Right lobe of liver (tissue), 6 donors: ENCODE data around the gene TWIST1. TPM values are rescaled to one million over a fixed set of nuclear protein-coding genes. Genes with fewer than 3 reads are reported as not detected.

Experiments
- ATAC-seq, 4 donors: fragments of 200-7000 bp; cut with Tn5 transposase; one replicate each; pipeline ENCODE4 v1.9.1; 2020; ENCODE audit warnings: mild to moderate bottlenecking in 4 of 4, moderate library complexity in 4 of 4
- DNase-seq, 3 donors: peaks; one replicate each; pipeline ENCODE4 v3.0.0-alpha.2; 2020
- H3K27ac ChIP-seq, 3 donors: fragments of 200-600 bp; one replicate each; pipeline ENCODE4 v1.8.0; 2022
- H3K27me3 ChIP-seq, 2 donors: fragments of 200-600 bp; one replicate each; pipeline ENCODE4 v1.8.0; 2022
- H3K36me3 ChIP-seq, 4 donors: fragments of 200-600 bp; sonication (generic) in 1 of 4; one replicate each; pipeline versions ENCODE4 v1.5.1 to v1.8.0; 2017 to 2022; ENCODE audit warnings: control low read depth in 1 of 4
- H3K4me1 ChIP-seq, 4 donors: fragments of 200-600 bp; sonication (generic) in 1 of 4; one replicate each; pipeline versions ENCODE4 v1.5.1 to v1.8.0; 2017 to 2022; ENCODE audit warnings: control low read depth in 1 of 4
- H3K4me3 ChIP-seq, 3 donors: fragments of 200-600 bp; one replicate each; pipeline ENCODE4 v1.8.0; 2022
- H3K9me3 ChIP-seq, 4 donors: fragments of 200-600 bp; sonication (generic) in 1 of 4; one replicate each; pipeline versions ENCODE4 v1.5.1 to v1.8.0; 2017 to 2022; ENCODE audit warnings: control low read depth in 1 of 4
- CTCF ChIP-seq, 4 donors: fragments of 200-600 bp in 3 of 4; fragments of 450-650 bp in 1 of 4; IDR thresholded peaks; one replicate each; pipeline versions ENCODE4 v1.5.1 to v1.8.0; 2016 to 2022; ENCODE audit warnings: antibody characterized with exemption in 4 of 4, mild to moderate bottlenecking in 2 of 4
- POLR2A ChIP-seq: fragments of 450-650 bp; IDR thresholded peaks from one replicate; pipeline ENCODE4 v1.6.1; 2017; ENCODE audit warnings: antibody characterized with exemption, mild to moderate bottlenecking
- WGBS: methylation state at CpG from one replicate; pipeline ENCODE4 v1.1.6; 2018; ENCODE audit warnings: low coverage, low lambda C conversion rate; ENCODE audit not compliant: insufficient coverage; ENCODE audit errors: missing lambda C conversion rate; 5-methylcytosine and 5-hydroxymethylcytosine counted together
- intact Hi-C, 2 donors: fragments of 100-400 bp; cut with DNase I; formaldehyde crosslinking; loops; one replicate each; pipeline versions ENCODE4 v1.11.2 to v1.14.1; 2022
- total RNA-seq, 6 experiments: library from RNA; depleted of rRNA in 2 of 6; stranded (reverse); fragments of >200 nt in 2 of 6; fragmentation: NEBNext Ultra II Directional in 3 of 6; extraction: Animal tissue kit (Norgen Biotek cat#: 25700) in 3 of 6; gene quantifications; one replicate each; pipeline versions ENCODE4 v1.1.0 to v1.2.4, GENCODE V29; 2016 to 2023
- donor health status: DM: no; HTN: yes; CAD: no.
- donor health status: DM: no; HTN: no; CAD: no.
- donor health status: DM: no; HTN: no; CAD: no.
- donor health status: DM: no; HTN: yes; CAD: no.
- donor health status: DM: no; HTN: yes; CAD: no.

The TWIST1 gene
- total RNA-seq, 6 experiments from 2014 or later: 0.42 TPM; not detected in 5

- H3K9me3 ChIP-seq: no peaks in the 10 kb centered on the region
- no peaks in the 10 kb centered on the region for H3K36me3 ChIP-seq
- no peak overlapping the region for H3K27ac ChIP-seq
- DNase-seq: no peak
- ATAC-seq: no peak
- peaks cover 0 to 5% (median 0%) of the 10 kb centered on the region in 4 donors for H3K4me1 ChIP-seq
- TF ChIP-seq POLR2A (no peak), CTCF (IDR thresholded peaks at IDR 0.05) (no peak)
- H3K27me3 ChIP-seq: peaks cover 7 to 12% of the 10 kb centered on the region in 2 donors
- intact Hi-C loops: no loop called here
- H3K4me3 ChIP-seq: no peak overlapping the region
- WGBS: 2% methylated on average over 8 of the region's 8 CpGs
Measured at GRCh38 chr7:19119372-19119771, 1.9 kb upstream of the TWIST1 start.

- Histone ChIP-seq H3K27ac (no peak overlapping the region), H3K27me3 (peaks cover 7 to 12% of the 10 kb centered on the region in 2 donors), H3K9me3 (no peaks in the 10 kb centered on the region), H3K4me3 (no peak overlapping the region), H3K36me3 (no peaks in the 10 kb centered on the region), H3K4me1 (peaks cover 0 to 5% (median 0%) of the 10 kb centered on the region in 4 donors)
- intact Hi-C loops: no loop called here
- DNase-seq (no peak), ATAC-seq (peak in 1 of 4 donors; percentile 10)
- TF ChIP-seq POLR2A (no peak), CTCF (IDR thresholded peaks at IDR 0.05) (no peak)
- 7% methylated on average over 18 of the region's 28 CpGs for WGBS
Measured at GRCh38 chr7:19118636-19119371, 1.4 kb upstream of the TWIST1 start.

GRCh38 chr7:19117870-19118608 is 603 bp upstream of the TWIST1 start:
- peak in 2 of 4 donors; percentile 28 to 46 for ATAC-seq
- no peak overlapping the region for H3K27ac ChIP-seq
- no peak for TF ChIP-seq POLR2A
- no peak for TF ChIP-seq CTCF (IDR thresholded peaks at IDR 0.05)
- peak overlapping the region; percentile 18 to 31 (median 20) for H3K4me3 ChIP-seq
- no peaks in the 10 kb centered on the region for H3K9me3 ChIP-seq
- intact Hi-C loops: no loop called here
- no peaks in the 10 kb centered on the region for H3K36me3 ChIP-seq
- DNase-seq: peak in 2 of 3 donors; percentile 14 to 50
- peaks cover 7 to 14% of the 10 kb centered on the region in 2 donors for H3K27me3 ChIP-seq
- 14% methylated on average over 2 of the region's 51 CpGs for WGBS
- peaks cover 0 to 5% (median 0%) of the 10 kb centered on the region in 4 donors for H3K4me1 ChIP-seq

GRCh38 chr7:19116121-19117090 is 1.0 kb downstream of the TWIST1 start:
- no peak overlapping the region for H3K27ac ChIP-seq
- DNase-seq (peak in 2 of 3 donors; percentile 22 to 51), ATAC-seq (peak in 2 of 4 donors; percentile 20 to 26)
- under 1% methylated on average over 20 of the region's 70 CpGs for WGBS
- no peaks in the 10 kb centered on the region for H3K36me3 ChIP-seq
- peaks cover 0 to 5% (median 0%) of the 10 kb centered on the region in 4 donors for H3K4me1 ChIP-seq
- peaks cover 0 to 18% of the 10 kb centered on the region in 2 donors for H3K27me3 ChIP-seq
- intact Hi-C loops: no loop called here
- H3K9me3 ChIP-seq: no peaks in the 10 kb centered on the region
- no peak for TF ChIP-seq POLR2A
- no peak for TF ChIP-seq CTCF (IDR thresholded peaks at IDR 0.05)
- peak overlapping the region; percentile 10 to 31 (median 26) for H3K4me3 ChIP-seq
